A673 (cell line): Measurements from ENCODE around the gene LRRN2.

ENCODE experiments used
- CTCF ChIP-seq: fragments of 300-800, 200-600 bp; sonication (generic); conservative IDR thresholded peaks from 2 replicates; pipeline ENCODE4 v1.5.1; 2017; ENCODE audit warnings: low read depth, mild to moderate bottlenecking, antibody characterized with exemption, low read length, moderate library complexity, mixed read lengths
- EZH2 ChIP-seq: fragments of 200-600 bp; sonication (generic); IDR thresholded peaks from 2 replicates; pipeline ENCODE4 v1.6.1; 2017; ENCODE audit warnings: borderline replicate concordance, low read depth, mild to moderate bottlenecking, mixed read lengths, antibody characterized with exemption, low read length; ENCODE audit not compliant: poor library complexity, severe bottlenecking

- no peak for TF ChIP-seq CTCF
- no peak for TF ChIP-seq EZH2
These were observed 39.9 kb downstream of the LRRN2 start for GRCh38 chr1:204645666-204646065.
